GM12873 (cell line): ENCODE results near the gene MRPS18C.

ENCODE experiments used
- CTCF ChIP-seq: IDR thresholded peaks from 2 replicates; pipeline ENCODE4 v1.5.1; 2012; ENCODE audit warnings: low read depth, mild to moderate bottlenecking, moderate library complexity, low read length, control low read depth; ENCODE audit not compliant: insufficient read depth; ENCODE audit errors: missing control alignments

The MRPS18C gene

GRCh38 chr4:83438719-83439118 lies 17.1 kb upstream of the MRPS18C start:
- no peak for TF ChIP-seq CTCF

- TF ChIP-seq CTCF = no peak
These were observed 15.6 kb upstream of the MRPS18C start for GRCh38 chr4:83440148-83440814.

GRCh38 chr4:83440899-83441298 lies 15.0 kb upstream of the MRPS18C start:
- TF ChIP-seq CTCF = no peak

GRCh38 chr4:83449009-83449408 lies 6.8 kb upstream of the MRPS18C start:
- TF ChIP-seq CTCF = no peak

- TF ChIP-seq CTCF = no peak
These were observed 1.2 kb upstream of the MRPS18C start for GRCh38 chr4:83454686-83455085.

- TF ChIP-seq CTCF = no peak
These were observed 285 bp downstream of the MRPS18C start for GRCh38 chr4:83456184-83456501.

GRCh38 chr4:83473423-83473822 lies 17.6 kb downstream of the MRPS18C start:
- TF ChIP-seq CTCF = no peak

- TF ChIP-seq CTCF = no peak
These were observed 18.1 kb downstream of the MRPS18C start for GRCh38 chr4:83473966-83474365.
